ENCODE data around the gene TMEM126A.

- TF ChIP-seq, protein P1, sequence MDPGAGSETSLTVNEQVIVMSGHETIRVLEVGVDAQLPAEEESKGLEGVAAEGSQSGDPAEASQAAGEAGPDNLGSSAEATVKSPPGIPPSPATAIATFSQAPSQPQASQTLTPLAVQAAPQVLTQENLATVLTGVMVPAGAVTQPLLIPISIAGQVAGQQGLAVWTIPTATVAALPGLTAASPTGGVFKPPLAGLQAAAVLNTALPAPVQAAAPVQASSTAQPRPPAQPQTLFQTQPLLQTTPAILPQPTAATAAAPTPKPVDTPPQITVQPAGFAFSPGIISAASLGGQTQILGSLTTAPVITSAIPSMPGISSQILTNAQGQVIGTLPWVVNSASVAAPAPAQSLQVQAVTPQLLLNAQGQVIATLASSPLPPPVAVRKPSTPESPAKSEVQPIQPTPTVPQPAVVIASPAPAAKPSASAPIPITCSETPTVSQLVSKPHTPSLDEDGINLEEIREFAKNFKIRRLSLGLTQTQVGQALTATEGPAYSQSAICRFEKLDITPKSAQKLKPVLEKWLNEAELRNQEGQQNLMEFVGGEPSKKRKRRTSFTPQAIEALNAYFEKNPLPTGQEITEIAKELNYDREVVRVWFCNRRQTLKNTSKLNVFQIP (CRISPR knock-in tag; IDR thresholded peaks at IDR 0.05; ENCODE audit: borderline replicate concordance, low read depth): no peak
- TF ChIP-seq ZFP30 (CRISPR knock-in tag; IDR thresholded peaks at IDR 0.05): no peak
- TF ChIP-seq OSR1 (CRISPR knock-in tag; IDR thresholded peaks at IDR 0.05): no peak
- TF ChIP-seq PATZ1 (CRISPR knock-in tag; IDR thresholded peaks at IDR 0.05; ENCODE audit: borderline replicate concordance): no peak
- no peak for TF ChIP-seq SNAI2 (CRISPR knock-in tag; IDR thresholded peaks at IDR 0.05)
- no peak for TF ChIP-seq ESRRG (CRISPR knock-in tag; IDR thresholded peaks at IDR 0.05)
Measured at GRCh38 chr11:85619499-85619898, 28.3 kb upstream of the TMEM126A start.
